C4-2B (cell line): ENCODE results near the gene YARS1.

ENCODE experiments used
- H3K27ac ChIP-seq: fragments of 450-650 bp; 2 replicates; pipeline ENCODE4 v1.5.1; 2017
- ZFX ChIP-seq: fragments of 450-650 bp; IDR thresholded peaks from 2 replicates; pipeline ENCODE4 v1.6.1; 2017
- TF ChIP-seq, protein P1 (sequence below): fragments of 450-650 bp; conservative IDR thresholded peaks from 2 replicates; pipeline ENCODE4 v1.5.1; 2017; ENCODE audit warnings: mild to moderate bottlenecking

Gene YARS1

DNA sequence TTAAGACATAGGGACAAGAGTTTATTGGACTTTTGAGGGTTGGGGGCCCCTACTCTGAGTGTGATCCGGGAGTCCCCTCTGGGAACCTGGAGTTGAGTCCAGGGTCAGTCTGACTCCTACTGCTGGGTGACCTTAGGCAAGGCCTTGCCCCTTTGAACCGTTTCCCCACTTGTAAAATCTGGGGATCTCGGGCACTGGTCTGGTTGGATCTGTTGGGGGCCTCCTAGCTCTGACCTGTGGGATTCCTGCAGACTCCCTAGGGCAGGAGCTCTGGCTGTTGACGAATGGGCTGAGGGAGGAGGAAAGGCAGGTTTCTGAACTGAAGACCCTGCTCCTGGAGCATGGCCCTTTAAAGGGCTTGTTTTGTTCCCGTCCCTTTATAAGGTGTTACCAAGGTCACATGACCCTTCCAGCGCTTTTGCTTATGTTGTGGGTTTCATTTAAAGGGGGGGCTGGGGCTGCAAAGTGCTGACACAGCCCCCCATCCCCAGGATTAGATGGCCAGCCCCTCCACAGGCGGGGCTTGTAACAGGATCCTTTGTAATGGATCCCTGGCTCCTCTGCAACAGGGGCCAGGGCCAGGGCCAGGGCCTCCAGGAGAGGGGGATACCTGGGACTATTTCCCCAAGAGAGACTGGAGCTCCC, 50.7 kb downstream of the YARS1 start:
- TF ChIP-seq ZFX: no peak
- TF ChIP-seq, protein P1, sequence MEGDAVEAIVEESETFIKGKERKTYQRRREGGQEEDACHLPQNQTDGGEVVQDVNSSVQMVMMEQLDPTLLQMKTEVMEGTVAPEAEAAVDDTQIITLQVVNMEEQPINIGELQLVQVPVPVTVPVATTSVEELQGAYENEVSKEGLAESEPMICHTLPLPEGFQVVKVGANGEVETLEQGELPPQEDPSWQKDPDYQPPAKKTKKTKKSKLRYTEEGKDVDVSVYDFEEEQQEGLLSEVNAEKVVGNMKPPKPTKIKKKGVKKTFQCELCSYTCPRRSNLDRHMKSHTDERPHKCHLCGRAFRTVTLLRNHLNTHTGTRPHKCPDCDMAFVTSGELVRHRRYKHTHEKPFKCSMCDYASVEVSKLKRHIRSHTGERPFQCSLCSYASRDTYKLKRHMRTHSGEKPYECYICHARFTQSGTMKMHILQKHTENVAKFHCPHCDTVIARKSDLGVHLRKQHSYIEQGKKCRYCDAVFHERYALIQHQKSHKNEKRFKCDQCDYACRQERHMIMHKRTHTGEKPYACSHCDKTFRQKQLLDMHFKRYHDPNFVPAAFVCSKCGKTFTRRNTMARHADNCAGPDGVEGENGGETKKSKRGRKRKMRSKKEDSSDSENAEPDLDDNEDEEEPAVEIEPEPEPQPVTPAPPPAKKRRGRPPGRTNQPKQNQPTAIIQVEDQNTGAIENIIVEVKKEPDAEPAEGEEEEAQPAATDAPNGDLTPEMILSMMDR: no peak
- peak overlapping the region; percentile 53 for H3K27ac ChIP-seq

DNA sequence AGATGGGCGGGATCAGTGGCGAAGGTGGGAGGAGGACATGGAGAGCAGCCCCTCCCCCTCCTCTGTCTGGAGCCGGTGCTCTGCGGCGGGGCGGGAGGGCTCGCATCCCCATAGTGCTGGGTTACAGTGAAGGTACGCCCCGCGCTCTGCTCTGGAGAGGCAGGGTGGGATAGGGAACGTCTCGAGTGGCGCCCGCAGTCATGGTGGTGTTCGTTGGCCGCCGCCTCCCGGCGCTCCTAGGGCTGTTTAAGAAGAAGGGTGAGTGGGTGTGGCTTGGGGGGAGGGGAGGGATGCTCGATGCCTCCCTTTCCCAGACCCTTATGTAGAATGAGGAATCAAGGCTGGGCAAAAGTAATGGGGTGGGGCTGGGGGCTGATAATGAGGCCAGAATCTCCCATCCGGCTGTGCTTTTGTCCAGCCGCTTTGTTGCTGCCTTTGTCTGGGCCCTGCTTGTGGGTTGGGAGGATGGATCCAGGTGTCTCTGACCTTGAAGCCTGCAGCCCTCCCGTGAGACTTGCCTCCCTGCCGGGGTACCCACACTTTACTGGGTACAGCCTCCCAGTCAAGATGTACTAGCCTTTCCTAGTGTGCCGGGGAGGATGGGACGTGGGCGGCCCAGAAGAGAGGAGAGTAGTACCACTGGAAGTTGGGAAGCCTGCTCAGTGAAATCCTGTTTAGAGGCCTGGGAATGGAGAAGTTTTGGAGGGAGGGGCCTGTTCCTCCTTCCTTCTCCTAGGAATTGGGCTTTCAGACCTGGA, 51.4 kb downstream of the YARS1 start:
- TF ChIP-seq ZFX: no peak
- TF ChIP-seq, protein P1: no peak
- peak overlapping the region; percentile 53 for H3K27ac ChIP-seq

DNA sequence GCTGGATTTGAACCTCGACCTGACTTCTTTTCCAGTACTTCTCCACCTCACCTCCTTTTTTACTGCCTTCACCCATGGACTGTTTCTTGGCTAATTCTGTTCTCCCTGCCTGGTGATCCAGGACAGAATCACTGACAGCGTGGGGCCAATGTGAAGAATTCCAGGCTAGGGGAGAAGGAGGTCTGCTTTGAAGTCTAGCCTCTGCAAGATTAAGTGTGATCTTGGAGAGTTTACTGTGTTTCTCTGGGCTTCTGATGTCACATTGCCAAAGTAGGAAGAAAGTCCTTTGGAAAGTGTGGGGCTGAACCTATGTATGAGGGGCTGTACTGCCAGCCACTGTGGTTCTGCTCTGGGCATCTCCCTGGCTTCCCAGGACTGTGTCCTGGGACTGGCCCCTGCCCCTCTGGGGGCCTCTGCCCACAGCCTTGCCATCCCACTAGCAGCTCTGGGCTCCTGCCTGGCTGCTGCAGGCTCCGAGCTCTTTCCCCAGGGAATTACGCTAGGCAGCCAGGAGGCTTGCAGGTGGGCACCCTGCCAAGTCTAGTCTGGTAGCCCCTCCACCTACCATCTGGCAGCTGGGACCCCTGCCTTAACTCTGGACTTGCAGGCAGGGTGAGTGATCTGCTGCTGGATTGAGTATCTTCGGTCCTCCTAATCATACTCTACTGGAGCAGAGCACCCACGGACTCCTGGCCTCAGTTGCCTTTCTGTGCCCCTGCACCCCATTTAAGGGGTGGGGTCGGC, 52.2 kb downstream of the YARS1 start:
- TF ChIP-seq, protein P1: no peak
- TF ChIP-seq ZFX: no peak
- H3K27ac ChIP-seq: peak overlapping the region; percentile 19

DNA sequence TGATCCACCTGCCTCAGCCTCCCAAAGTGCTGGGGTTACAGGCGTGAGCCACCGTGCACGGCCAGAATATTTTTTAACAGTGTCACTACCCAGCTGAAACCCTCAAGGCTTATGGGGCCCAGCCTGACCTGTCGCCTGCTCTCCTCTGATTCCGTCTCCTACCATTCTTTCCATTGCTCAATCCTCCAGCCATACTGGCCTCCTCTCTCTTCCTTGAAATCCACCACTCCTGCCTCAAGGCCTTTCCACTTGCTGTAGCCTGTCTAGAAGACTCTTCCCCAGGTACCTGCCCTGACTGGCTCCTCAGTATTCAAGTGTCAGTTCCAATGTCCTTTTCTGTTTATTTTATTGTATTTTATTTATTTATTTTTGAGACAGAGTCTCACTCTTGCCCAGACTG, 53.9 kb downstream of the YARS1 start:
- TF ChIP-seq, protein P1: no peak
- no peak for TF ChIP-seq ZFX
- peak overlapping the region; percentile 90 for H3K27ac ChIP-seq

DNA sequence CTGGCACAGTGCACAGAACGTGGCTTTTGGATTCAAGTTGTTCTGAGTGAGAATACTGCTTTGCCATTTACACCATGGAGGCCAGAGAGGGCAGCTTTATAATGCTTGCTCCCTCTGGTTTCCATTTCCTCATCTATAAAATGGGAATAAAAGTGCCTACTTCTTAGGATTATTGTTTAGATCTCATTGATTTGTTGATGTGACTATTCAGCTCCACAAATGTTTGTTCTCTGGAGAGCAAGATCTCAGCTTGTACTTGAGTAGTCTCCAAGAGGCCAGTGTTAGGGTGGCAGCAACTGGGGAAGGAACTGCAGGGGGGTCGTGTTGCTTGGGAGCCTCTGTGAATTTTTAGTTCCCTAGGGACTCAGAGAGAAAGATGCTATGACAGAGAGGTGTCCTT, 55.2 kb downstream of the YARS1 start:
- H3K27ac ChIP-seq: peak overlapping the region; percentile 90
- TF ChIP-seq, protein P1: no peak
- TF ChIP-seq ZFX: no peak

DNA sequence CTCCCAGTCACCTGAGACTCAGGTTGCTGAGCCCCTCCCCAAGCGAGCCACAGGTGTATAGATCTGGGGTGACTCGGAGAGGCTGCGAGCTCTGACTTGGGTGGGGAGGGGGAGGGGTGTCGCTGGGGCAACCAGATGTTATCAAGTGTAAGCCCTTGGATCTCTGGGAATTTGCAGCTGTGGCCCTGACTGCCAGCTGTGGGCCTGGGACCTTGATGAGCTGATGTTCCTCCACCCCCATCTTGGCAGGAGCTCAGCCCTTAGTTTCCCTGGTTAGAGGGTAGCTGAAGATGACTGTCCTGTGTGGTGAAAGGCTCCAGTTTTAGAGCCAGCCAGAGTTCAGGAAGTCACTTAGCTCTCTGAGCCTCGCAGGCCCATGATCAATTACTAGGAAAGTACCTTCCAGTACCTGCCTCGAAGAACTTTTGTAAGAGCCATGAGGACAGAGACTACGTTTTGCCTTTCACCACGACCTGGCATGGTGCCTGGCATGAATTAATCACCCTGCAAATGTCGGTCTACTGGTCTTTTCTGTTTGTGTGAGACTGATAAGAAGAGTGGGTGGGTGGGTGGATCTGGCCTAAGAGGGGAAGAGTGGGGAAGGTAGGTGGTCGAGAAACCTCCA, 55.8 kb downstream of the YARS1 start:
- TF ChIP-seq, protein P1: no peak
- TF ChIP-seq ZFX: no peak
- H3K27ac ChIP-seq: peak overlapping the region; percentile 90
